HT-29 (cell line): ENCODE data around the gene PTPN13. TPM values are rescaled to one million over a fixed set of nuclear protein-coding genes. Genes with fewer than 3 reads are reported as not detected.
"Not testable (repeated sequence)": the region's sequence is repeated elsewhere in the genome, so short reads cannot be mapped to it uniquely, and the experiment has no call there.

Source experiments
- DNase-seq: peaks from one replicate; pipeline ENCODE4 v3.0.0-alpha.2; 2015; ENCODE audit warnings: low spot score
- total RNA-seq: library from RNA; depleted of rRNA; stranded (reverse); fragments of >200 nt; shearing (Covaris generic); gene quantifications from 2 replicates; pipeline ENCODE4 v1.2.3, GENCODE V29; 2014

The PTPN13 gene
- total RNA-seq, 1 experiment from 2014 or later, result 8.9 TPM

DNA sequence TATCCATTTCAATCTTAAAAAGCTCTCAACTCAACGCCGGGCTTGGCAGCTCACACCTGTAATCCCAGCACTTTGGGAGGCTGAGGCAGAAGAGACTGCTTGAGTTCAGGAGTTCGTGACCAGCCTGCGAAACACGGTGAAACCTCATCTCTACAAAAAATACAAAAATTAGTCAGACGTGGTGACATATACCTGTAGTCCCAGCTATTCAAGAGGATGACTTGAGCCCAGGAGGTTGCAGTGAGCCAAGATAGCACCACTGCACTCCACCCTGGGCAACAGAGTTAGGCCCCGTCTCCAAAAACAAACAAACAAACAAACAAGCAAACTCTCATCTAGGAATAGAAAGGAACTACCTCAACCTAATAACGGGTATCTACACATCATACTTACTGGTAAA is 50.8 kb downstream of the PTPN13 start:
- DNase-seq, result no peak

DNA sequence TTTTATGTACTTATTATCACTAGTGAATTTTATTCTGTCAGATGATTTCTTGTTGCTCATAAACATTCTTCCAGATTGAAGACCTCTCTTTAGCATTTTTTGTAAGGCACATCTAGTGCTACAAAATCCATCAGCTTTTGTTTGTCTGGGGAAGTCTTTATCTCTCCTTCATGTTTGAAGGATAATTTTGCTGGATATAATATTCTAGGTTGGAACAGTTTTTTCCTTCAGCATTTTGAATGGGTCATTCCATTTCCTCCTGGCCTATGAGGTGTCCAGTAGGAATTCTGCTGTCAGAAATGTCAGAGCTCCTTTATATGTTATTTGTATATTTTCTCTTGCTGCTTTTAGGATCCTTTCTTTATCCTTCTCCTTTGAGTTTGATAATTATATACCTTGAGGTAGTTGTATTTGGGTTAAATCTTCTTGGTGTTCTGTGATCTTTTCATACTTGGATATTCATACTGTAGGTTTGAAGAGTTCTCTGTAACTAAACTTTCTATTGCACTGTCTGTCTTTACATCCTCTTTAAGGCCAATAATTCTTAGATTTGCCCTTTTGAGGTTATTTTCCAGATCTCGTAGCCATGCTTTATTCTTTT is 58.3 kb downstream of the PTPN13 start:
- DNase-seq, result no peak

DNA sequence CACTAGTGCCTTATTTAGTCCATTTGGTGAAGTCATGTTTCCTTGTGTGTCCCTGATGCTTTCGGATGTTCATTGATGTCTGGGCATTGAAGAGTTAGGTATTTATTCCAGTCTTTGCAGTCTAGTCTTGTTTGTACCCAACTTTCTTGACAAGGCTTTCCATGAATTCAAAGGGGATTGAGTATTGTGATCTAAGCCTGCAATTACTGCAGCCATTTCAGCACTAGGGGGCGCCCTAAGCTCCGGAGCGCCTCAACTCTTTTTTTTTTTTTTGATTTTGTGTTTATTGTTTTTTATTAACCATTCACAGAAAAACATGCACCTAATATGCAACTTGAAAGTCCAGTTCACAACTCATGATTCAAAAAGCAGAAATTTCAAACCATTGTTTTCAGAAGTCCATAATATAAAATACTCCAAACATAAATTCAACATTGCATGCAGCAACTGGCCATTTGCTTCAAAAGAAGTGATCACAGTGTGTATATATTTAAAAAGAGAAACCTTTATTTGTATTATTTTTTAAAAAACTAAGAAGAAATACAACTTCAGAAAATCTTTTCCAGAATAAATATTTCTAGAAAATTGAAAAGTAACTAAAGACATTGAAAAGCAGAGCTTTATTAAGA is 59.2 kb downstream of the PTPN13 start:
- peak; percentile 34 for DNase-seq

DNA sequence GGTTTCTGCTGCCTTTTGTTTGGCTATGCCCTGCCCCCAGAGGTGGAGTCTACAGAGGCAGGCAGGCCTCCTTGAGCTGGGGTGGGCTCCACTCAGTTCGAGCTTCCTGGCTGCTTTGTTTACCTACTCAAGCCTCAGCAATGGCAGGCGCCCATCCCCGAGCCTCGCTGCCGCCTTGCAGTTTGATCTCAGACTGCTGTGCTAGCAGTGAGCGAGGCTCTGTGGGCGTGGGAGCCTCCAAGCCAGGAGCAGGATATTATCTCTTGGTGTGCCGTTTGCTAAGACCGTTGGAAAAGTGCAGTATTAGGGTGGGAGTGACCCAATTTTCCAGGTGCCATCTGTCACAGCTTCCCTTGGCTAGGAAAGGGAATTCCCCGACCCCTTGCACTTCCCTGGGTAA is 62.7 kb downstream of the PTPN13 start:
- not testable (repeated sequence) for DNase-seq

DNA sequence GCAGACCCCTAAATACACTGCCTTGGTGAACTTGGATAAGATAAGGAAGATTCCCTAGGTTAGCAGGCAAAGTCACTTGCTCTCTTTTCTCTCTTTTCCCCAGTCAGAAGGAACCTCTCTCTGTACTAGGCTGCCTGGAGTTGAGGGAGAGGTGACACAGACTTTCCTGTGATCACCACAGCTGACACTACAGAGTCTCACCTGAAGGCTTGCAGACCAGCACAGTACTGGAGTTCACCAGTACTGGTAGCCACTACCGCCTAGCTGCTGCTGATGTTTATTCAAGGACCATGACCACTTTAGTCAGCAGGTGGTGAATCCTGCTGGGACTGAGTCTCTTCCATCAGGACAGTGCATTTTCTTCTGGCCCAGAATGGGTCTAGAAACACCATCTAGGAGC is 63.3 kb downstream of the PTPN13 start:
- DNase-seq, result no peak

DNA sequence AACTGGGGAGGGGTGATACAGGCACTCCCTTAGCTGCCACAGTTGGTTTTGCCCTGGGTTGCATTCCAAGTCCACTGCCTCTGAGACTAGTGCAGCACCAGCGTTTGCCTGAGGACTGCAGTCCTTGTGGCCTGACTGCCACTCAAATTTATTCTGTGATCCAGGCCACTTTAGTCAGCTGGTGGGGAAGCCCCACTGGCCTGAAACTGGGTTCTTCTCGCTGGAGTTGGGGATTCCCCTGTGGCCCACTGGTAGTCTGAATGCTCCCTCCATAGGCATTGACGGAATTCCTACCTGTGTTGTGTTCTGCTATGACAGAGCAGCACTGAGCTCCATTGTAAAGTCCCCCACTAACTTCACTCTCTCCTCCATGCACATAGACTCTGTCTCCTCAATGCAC is 63.8 kb downstream of the PTPN13 start:
- no peak for DNase-seq

DNA sequence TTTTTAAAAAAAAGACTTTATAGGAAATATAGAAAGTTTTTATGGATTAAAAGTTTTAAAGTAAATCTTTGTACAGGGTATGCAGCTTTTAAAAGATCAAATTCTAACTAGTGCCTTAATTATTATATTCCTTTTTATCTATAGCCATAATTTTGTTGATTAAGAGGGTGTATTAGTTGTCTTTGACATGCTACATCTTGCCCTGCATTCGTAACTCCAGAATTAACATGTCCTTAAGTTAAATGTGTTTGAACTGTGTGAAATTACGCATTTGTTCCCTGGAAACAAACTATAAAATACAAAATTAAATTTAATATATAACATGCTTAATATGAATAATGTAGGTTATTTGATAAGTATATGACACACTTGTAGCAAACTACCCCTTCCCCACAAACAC is 66.3 kb downstream of the PTPN13 start:
- DNase-seq, result no peak

DNA sequence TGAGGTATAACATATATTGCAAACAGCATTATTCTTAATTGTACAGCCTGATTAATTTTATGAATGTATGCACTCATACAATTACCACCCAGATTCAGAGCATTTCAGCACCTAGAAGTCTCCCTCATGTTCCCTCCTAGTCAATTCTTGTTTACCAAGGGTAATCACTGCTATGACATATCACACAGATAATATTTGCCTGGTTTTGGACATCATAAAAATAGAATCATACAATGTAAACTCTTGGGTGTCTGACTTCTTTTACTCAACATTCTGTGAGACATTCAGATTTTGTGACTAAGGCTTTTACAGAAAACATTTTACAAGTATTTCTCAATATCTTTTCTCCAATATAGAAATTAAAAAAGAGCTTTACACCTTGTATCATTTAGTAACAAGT is 66.9 kb downstream of the PTPN13 start:
- DNase-seq, result no peak

DNA sequence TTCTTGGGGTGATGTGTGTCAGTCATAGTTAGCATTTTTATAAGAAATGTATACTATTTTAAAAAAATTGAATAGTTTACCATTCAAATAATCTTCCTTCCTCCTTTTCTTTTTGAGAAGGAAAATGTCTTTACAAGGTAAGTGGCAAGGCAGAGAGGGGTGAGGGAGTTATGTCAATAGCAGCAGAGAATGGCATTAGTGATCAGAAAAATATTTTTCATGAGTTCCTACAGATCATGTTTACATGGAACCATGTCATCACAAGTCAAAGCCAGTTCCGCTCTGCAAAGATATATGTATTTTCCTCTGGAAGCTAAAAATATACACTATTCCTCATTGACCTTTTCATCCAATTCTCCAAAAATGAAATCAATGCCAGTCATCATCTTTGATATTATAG is 67.3 kb downstream of the PTPN13 start:
- no peak for DNase-seq

DNA sequence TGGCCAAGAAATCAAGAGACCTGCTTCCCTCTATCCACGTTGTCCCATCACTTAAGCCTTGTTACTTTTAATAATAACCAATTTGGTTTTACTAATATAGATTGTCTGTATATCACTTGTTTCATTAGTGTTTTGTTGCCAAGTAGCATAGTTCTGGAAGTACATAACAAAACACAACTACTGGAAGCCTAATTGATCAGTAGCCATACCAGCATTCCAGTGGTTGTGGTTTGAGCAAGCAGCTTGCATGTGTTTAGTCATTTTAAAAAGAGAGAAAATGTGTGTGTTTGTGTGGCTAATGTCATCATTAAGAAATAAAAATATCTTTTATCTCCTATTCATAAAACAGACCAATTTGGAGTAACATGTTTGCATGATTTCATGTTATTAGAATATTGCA is 70.8 kb downstream of the PTPN13 start:
- no peak for DNase-seq

DNA sequence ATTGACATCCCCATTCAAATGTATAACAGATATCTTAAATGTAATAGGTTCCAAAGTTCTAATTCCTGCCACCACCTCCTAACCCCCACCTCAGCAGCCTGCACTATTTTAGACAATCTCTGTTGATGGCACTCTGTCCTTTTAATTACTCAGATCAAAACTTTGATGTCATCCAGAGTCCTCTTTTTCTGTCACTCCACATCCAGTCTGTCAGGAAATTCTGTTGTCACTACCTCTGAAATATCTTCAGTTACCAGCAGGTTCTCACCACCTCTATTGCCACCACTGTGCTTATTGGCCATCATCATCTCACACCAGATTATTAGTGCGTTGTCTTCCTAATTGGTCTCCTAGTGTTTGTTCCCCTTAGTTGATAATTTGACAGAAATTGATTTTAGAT is 76.2 kb downstream of the PTPN13 start:
- DNase-seq, result no peak

DNA sequence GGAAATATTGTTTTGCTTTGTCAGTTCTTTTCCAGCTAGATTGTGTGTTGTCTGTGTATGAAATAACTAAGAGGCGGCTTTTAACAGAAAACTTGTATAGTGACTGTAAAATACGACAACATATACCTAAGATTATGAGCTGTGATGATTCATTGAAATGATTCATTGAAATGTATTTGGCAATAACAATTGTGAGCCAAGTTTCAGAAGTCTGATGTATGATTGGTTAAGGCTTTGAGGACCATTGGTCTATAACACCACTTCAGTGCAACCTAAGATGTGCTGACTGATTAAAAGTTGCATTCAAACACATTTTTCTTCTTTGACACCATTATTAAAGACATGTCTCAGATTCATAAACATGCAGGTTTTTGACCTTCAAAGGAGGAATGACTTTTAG is 76.6 kb downstream of the PTPN13 start:
- peak; percentile 65 for DNase-seq

DNA sequence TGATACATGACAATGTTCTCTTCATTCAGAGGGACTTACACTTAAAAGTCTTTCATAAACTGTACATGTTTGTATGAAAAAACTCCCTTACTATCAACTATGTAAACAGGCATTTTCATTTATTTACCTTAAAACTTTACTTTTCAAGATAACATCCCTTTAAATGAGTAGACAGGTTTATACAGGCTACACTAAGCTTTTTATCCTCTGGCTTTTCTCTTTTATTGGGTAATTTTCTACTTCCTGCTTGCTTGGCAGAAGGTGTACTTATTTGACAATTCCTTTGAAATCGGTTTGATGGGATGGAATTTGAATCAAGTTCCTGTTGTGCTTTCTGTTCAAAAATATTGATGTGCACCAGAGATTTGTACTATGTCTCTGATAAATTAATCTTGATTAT is 81.4 kb downstream of the PTPN13 start:
- DNase-seq, result no peak

DNA sequence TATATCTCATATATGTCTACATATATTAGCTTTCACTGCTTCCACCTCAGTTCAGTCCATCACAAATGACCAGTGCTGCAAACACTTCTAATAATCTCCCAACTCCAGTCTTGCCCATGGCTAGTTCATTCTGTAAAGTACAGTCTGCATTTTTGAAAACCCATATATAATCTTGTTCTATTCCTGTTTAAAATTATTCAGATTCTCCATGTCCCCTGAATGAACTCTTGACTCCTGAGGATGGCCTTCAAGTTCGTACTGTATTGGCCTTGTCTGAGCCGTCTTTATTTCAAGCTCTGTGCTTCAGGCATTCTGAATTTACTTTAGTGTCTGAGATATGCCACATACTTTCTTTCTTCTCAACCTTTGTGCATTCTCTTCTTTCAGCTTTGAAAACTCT is 84.7 kb downstream of the PTPN13 start:
- DNase-seq, result no peak

DNA sequence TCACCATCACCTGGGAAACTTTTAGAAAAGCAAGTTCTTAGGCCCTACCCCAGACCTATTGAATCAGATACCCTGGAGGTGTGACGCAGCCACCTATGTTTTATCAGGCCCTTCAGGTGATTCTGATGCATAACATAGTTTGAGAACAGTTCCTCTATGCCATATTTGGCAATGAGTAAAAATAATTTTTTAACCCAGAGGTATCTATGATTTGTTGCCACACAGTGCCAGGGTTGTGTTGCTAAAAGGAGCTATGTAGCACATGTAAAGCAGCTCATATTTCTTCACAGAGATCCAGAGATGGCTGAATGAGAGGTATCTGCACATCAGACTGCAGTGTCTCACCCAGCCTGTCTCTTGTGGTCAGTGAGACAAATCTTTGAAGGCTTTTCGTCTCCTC is 85.3 kb downstream of the PTPN13 start:
- no peak for DNase-seq

DNA sequence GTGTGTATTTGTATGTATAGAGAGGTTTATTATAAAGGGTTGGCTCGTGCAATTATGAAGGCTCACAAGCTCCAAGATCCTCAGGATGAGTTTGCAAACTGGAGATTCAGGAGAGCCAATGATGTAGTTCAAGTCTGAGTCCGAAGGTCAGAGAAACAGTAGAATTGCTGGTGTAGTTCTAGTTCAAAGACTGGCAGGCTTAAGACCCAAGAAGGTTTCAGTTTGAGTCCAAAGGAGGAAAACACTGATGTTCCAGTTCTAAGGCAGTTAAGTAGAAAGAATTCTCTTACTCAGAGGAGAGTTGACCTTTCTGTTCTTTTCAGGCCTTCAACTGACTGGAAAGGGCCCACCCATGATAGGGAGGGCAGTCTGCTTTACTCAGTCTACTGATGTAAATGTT is 89.1 kb downstream of the PTPN13 start:
- DNase-seq, result no peak

DNA sequence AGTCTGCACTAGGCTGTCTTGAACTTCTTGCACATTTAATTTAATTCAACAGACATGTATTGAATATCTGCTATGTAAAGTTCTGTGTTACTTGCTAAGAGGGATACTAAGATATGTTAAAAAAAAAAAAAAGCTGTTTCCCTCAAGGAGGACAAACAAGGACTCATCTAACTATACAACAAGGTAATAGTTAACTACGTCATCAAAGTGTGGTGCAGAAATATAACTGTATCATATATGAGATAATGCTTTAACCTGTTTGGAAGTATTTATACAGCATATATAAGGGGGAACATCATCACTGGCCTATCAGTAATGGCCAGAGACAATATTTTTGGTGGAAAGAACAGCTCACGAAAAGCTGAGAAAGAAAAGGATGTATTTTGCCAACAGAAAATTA is 89.9 kb downstream of the PTPN13 start:
- DNase-seq, result no peak

DNA sequence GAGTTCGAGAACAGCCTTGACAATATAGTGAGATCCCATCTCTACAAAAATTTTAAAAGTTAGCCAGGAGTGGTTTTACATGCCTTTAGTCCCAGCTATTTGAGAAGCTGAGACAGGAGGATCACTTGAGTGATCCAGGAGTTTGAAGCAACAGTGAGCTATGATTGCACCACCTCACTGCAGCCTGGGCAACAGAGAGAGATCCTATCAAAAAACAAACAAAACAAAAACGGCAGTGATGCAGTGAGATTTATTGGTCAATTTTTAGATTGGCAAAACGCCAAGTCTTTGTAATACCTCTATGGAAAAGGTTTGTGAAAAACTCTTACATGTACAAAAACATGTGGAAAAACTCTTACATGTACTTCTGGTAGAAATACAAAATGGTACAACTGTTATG is 91.3 kb downstream of the PTPN13 start:
- DNase-seq, result peak; percentile 73

DNA sequence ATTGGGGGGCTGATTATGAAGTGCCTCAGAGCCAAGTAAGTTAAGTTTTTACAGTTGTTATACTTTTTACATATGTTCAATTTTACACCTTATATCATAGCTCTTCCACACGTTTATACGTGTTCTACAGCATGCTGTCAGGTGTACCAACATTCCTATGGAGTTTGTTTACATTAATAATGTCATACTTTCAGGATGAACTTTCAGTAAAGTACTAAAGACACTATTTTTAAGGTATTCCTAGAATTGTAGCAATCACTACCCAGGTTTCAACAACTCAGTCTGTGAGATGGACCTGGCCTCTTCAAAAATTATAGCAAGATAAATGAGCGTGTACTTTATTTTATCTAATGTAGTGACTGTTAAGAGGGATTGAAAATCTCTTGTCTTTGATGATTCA is 92.6 kb downstream of the PTPN13 start:
- DNase-seq, result no peak

DNA sequence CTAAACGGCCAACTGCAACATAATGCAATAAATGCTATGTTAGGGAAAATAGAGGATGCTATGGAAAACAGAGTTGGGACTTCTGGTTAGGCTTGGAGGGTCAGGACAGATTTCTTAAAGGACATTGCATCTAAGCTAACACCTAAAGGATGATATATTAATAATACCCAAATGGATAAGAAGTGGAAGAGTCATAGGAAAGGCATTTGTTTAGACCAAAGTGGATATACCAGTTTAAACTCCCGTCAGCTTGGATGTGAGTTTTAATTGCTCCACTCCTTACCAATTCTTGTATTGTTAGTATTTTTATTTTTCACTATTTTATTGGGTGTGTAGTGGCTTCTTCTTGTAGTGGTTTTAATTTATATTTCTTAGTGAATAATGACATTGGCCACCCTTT is 93.9 kb downstream of the PTPN13 start:
- DNase-seq, result peak; percentile 39

DNA sequence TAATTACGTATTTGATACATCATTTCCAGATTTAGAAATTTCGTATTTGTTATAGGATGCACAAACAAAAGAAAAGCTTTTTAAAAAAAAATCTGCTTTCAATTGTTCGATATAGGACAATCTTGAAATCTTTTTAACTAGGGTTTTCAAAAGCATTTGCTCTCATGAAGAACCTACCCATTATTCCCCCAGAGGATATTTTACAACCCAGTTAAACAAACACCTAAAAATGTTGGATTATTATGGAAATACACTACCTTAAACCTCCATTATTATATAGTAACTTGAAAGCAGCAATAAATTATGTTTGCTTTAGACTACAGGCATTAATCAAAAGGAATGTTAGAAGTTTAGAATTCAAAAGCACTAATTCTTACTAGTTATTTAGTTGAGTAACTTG is 110.5 kb downstream of the PTPN13 start:
- DNase-seq, result no peak

DNA sequence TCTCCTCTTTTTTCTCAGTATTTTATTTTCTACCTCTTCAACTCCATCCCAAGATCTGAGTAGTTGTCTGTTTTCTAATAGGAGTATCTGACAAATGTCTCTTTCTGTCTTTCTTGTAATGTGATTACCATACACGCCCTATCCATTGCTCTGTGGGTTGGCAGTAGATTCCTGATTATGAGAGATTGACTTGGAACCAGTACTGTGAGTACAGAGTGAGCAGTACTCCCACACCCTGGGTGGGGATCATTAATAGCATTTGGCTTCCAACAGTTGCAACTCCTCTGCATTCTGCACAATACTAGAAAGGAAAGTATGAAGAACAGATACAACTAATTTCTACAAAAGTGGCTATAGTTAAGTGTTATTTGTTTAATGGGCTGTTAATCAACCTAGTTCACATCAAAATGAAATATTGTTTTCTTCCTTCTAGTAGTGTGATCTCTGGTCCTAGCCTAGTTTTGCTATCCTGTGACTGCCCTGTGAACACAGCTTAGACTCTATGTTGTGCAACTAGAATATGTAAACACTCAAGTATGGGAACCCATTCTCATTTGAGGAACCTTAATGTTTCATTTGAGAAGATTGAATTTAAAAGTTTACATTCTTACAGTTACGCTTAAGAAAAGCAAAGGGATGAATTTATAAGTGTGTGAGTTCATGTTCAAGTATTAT is 112.9 kb downstream of the PTPN13 start:
- no peak for DNase-seq

DNA sequence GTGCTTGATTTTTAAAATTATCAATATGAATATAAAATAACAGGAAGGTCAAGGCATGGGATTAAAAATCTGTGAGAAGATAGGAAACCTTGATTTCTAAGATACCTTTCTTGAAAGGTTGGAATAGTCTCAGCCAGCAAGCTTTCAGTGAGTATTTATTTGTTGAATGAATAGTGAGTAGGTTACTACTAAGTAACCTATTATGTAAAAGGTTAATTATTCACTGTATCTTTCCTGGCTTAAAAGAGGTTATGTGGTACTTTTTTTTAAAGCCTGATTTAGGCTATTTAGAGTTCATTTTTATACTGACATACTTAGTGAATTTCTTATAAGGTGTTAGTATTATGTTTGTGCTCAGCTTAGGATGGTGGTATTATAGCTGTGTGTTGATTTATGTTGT is 123.5 kb downstream of the PTPN13 start:
- peak; percentile 35 for DNase-seq
